HepG2 (cell line): ENCODE measurements around the gene PSMB9. TPM values are rescaled to one million over a fixed set of nuclear protein-coding genes. Genes with fewer than 3 reads are reported as not detected.
A peak's percentile ranks its signal among the peaks of the same experiment; 100 is the strongest.

Experiments
- ARID3A ChIP-seq: IDR thresholded peaks from 2 replicates; pipeline ENCODE4 v1.6.1; 2012; ENCODE audit warnings: low read depth, low read length, improper control_type of control experiment
- FUBP1 ChIP-seq: sonication (generic); formaldehyde crosslinking; IDR thresholded peaks from 2 replicates; pipeline ENCODE4 v1.5.1; 2020; ENCODE audit warnings: missing genetic modification reagents, mild to moderate bottlenecking, borderline replicate concordance
- KDM2A ChIP-seq: sonication (generic); formaldehyde crosslinking; IDR thresholded peaks from 2 replicates; pipeline ENCODE4 v1.4.0; 2020; ENCODE audit warnings: low read depth, missing genetic modification reagents, borderline replicate concordance
- MAFF ChIP-seq: IDR thresholded peaks from 2 replicates; pipeline ENCODE4 v1.6.1; 2011; ENCODE audit warnings: low read depth, low read length, improper control_type of control experiment
- NCOA2 ChIP-seq: sonication (generic); formaldehyde crosslinking; IDR thresholded peaks from 2 replicates; pipeline ENCODE4 v1.8.0; 2022; ENCODE audit warnings: inconsistent platforms
- PBX3 ChIP-seq: sonication (generic); formaldehyde crosslinking; IDR thresholded peaks from 2 replicates; pipeline ENCODE4 v1.8.1; 2023; ENCODE audit warnings: missing genetic modification reagents, inconsistent platforms, borderline replicate concordance
- RFXANK ChIP-seq: IDR thresholded peaks from 2 replicates; pipeline ENCODE4 v1.6.1; 2016
- RORA ChIP-seq: sonication (generic); formaldehyde crosslinking; IDR thresholded peaks from 2 replicates; pipeline ENCODE4 v1.5.0; 2020; ENCODE audit warnings: mild to moderate bottlenecking, missing genetic modification reagents, moderate library complexity
- RXRB ChIP-seq: IDR thresholded peaks from 2 replicates; pipeline ENCODE4 v1.6.1; 2016; ENCODE audit warnings: borderline replicate concordance, missing genetic modification reagents, missing compliant biosample characterization
- SAFB2 ChIP-seq: sonication (generic); formaldehyde crosslinking; IDR thresholded peaks from 2 replicates; pipeline ENCODE4 v1.5.1; 2020; ENCODE audit warnings: missing genetic modification reagents, low read depth, mild to moderate bottlenecking, borderline replicate concordance
- SIX1 ChIP-seq: sonication (generic); formaldehyde crosslinking; IDR thresholded peaks from 2 replicates; pipeline ENCODE4 v1.4.0; 2020; ENCODE audit warnings: missing genetic modification reagents, borderline replicate concordance
- ZBTB46 ChIP-seq: sonication (generic); formaldehyde crosslinking; IDR thresholded peaks from 2 replicates; pipeline ENCODE4 v1.4.0; 2020; ENCODE audit warnings: mild to moderate bottlenecking, missing genetic modification reagents, borderline replicate concordance
- ZMYM4 ChIP-seq: sonication (generic); formaldehyde crosslinking; IDR thresholded peaks from 2 replicates; pipeline ENCODE4 v1.8.1; 2023; ENCODE audit warnings: mild to moderate bottlenecking, missing genetic modification reagents
- ZNF256 ChIP-seq: sonication (generic); formaldehyde crosslinking; conservative IDR thresholded peaks from 2 replicates; pipeline ENCODE4 v1.4.0; 2020; ENCODE audit warnings: missing genetic modification reagents
- ZNF263 ChIP-seq: sonication (generic); formaldehyde crosslinking; IDR thresholded peaks from 2 replicates; pipeline ENCODE4 v1.4.0; 2020; ENCODE audit warnings: missing genetic modification reagents
- ZNF329 ChIP-seq: sonication (generic); formaldehyde crosslinking; IDR thresholded peaks from 2 replicates; pipeline ENCODE4 v1.9.0; 2021; ENCODE audit warnings: low read depth, mild to moderate bottlenecking, missing genetic modification reagents
- ZNF552 ChIP-seq: sonication (generic); formaldehyde crosslinking; IDR thresholded peaks from 2 replicates; pipeline ENCODE4 v1.9.0; 2022; ENCODE audit warnings: missing genetic modification reagents, mild to moderate bottlenecking, borderline replicate concordance
- ZNF670 ChIP-seq: sonication (generic); formaldehyde crosslinking; IDR thresholded peaks from 2 replicates; pipeline ENCODE4 v1.8.0; 2022; ENCODE audit warnings: mild to moderate bottlenecking, missing genetic modification reagents, borderline replicate concordance
- ZNF703 ChIP-seq: sonication (generic); formaldehyde crosslinking; IDR thresholded peaks from 2 replicates; pipeline ENCODE4 v1.5.1; 2020; ENCODE audit warnings: missing genetic modification reagents, mild to moderate bottlenecking, moderate library complexity, borderline replicate concordance
- polyA plus RNA-seq, 8 experiments: library from polyadenylated mRNA; depleted of rRNA in 3 of 8; stranded (reverse) in 7 of 8; unstranded in 1 of 8; fragments of >200 nt; fragmentation: Illumina TruSeq in 4 of 8; extraction: Trizol in 4 of 8; gene quantifications; 2 replicates each; pipeline versions ENCODE4 v1.2.1 to v1.2.3, GENCODE V29; 2011 to 2016; ENCODE audit warnings: low read depth in 4 of 8, missing spikeins in 1 of 8, mixed read lengths in 1 of 8; ENCODE audit not compliant: insufficient read depth in 1 of 8
- total RNA-seq, 5 experiments: library from RNA; depleted of rRNA; stranded (reverse); fragments of >200 nt; fragmentation: Illumina TruSeq; extraction: Trizol; gene quantifications; 2 replicates each; pipeline ENCODE4 v1.2.3, GENCODE V29; 2016; ENCODE audit warnings: low read depth in 1 of 5

The PSMB9 gene
- total and polyA plus RNA-seq, 2 of the 13 experiments (the other 11 are each of a cell fraction or from before 2014, with no cell fraction given): 15.6 to 16.0 TPM

- TF ChIP-seq FUBP1 (CRISPR knock-in tag) (no peak), ZNF670 (no peak), ZNF329 (CRISPR knock-in tag) (no peak; the same call in 1 of the 2 replicates), RFXANK (peak; percentile 100), ZBTB46 (CRISPR knock-in tag) (no peak), ZNF256 (no peak), SAFB2 (CRISPR knock-in tag) (no peak; the same call in 1 of the 2 replicates), RXRB (peak; percentile 66; the same call in 1 of the 2 replicates), ZNF703 (CRISPR knock-in tag) (no peak), NCOA2 (CRISPR knock-in tag) (peak; percentile 14; the same call in 1 of the 2 replicates), KDM2A (CRISPR knock-in tag) (peak; percentile 97), ZNF263 (CRISPR knock-in tag) (peak; percentile 94), PBX3 (CRISPR knock-in tag) (0 out of 2 replicates have a peak, but pooled peaks have one; percentile 69), ARID3A (no peak), ZMYM4 (peak; percentile 58; the same call in 1 of the 2 replicates), MAFF (no peak), RORA (CRISPR knock-in tag) (no peak), ZNF552 (CRISPR knock-in tag) (no peak; the same call in 1 of the 2 replicates), SIX1 (CRISPR knock-in tag) (no peak; the same call in 1 of the 2 replicates)
Observed at GRCh38 chr6:32853541-32854375, at the start of gene PSMB9, which contains the start of gene TAP1 (continued).
